DND-41 (cell line): Measurements from ENCODE around the gene HPGDS.

Experiments
- EZH2 ChIP-seq: IDR thresholded peaks from 3 replicates; pipeline ENCODE4 v1.6.1; 2012; ENCODE audit warnings: borderline replicate concordance, low read depth, mild to moderate bottlenecking, moderate library complexity, low read length, inconsistent platforms; ENCODE audit not compliant: severe bottlenecking
- TF ChIP-seq, protein P1 (sequence below): IDR thresholded peaks from 2 replicates; pipeline ENCODE4 v1.5.1; 2012; ENCODE audit warnings: borderline replicate concordance, low read length, moderate library complexity, mild to moderate bottlenecking; ENCODE audit not compliant: poor library complexity, severe bottlenecking; ENCODE audit errors: extremely low read depth

DNA sequence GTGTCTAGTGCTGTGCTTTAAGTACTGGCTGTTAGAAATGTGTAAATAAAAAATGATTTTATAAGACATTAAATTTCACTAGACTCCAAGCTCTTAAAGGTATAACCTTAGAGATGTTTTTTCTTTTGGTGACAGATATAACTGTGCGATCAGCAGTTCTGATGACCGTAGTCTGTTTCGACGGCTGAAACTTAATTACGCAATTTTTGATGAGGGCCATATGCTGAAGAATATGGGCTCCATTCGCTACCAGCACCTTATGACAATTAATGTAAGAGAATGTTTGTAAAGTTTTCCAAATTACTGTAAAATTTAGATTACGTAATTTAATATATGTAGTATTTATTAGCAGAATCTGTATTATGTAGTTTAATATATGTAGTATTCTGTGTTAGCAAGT, 66.4 kb downstream of the HPGDS start:
- TF ChIP-seq EZH2 = no peak
- TF ChIP-seq, protein P1, sequence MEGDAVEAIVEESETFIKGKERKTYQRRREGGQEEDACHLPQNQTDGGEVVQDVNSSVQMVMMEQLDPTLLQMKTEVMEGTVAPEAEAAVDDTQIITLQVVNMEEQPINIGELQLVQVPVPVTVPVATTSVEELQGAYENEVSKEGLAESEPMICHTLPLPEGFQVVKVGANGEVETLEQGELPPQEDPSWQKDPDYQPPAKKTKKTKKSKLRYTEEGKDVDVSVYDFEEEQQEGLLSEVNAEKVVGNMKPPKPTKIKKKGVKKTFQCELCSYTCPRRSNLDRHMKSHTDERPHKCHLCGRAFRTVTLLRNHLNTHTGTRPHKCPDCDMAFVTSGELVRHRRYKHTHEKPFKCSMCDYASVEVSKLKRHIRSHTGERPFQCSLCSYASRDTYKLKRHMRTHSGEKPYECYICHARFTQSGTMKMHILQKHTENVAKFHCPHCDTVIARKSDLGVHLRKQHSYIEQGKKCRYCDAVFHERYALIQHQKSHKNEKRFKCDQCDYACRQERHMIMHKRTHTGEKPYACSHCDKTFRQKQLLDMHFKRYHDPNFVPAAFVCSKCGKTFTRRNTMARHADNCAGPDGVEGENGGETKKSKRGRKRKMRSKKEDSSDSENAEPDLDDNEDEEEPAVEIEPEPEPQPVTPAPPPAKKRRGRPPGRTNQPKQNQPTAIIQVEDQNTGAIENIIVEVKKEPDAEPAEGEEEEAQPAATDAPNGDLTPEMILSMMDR = no peak
